A673 (cell line): Measurements from ENCODE around the gene CDX1. TPM values are rescaled to one million over a fixed set of nuclear protein-coding genes. Genes with fewer than 3 reads are reported as not detected.
A peak's percentile ranks its signal among the peaks of the same experiment; 100 is the strongest.

Source experiments
- BruUV-seq: library from RNA; stranded (reverse); fragments of 400-500 nt; replicated peaks from 2 replicates; lab custom pipeline; 2021; lab: Mats Ljungman, UMichigan
- CTCF ChIA-PET: fragments of 300-600 bp; sonication (Branson Sonifier 250); formaldehyde crosslinking; loops from one replicate; lab custom pipeline; 2022; ENCODE audit warnings: antibody characterized with exemption; lab: Charles Lee
- POLR2A ChIA-PET: fragments of 300-600 bp; sonication (Branson Sonifier 250); formaldehyde crosslinking; loops from one replicate; lab custom pipeline; 2022; ENCODE audit warnings: antibody characterized with exemption; ENCODE audit not compliant: low non-redundant PET; lab: Charles Lee
- DNase-seq: peaks from one replicate; pipeline ENCODE4 v3.0.0-alpha.2; 2015; ENCODE audit warnings: low spot score
- H3K27ac ChIP-seq: fragments of 200-600 bp; sonication (generic); 2 replicates; pipeline ENCODE4 v1.5.1; 2016; ENCODE audit warnings: mixed run types, low read depth, mild to moderate bottlenecking, mixed read lengths, antibody characterized with exemption, low read length; ENCODE audit not compliant: poor library complexity, severe bottlenecking
- H3K27me3 ChIP-seq: fragments of 200-600 bp; sonication (generic); replicated peaks from 2 replicates; pipeline ENCODE4 v1.6.1; 2017; ENCODE audit warnings: mixed run types, low read depth, mild to moderate bottlenecking, mixed read lengths, antibody characterized with exemption, low read length; ENCODE audit not compliant: insufficient read depth, poor library complexity
- H3K36me3 ChIP-seq: fragments of 200-600 bp; sonication (generic); 2 replicates; pipeline ENCODE4 v1.6.1; 2016; ENCODE audit warnings: mixed run types, mild to moderate bottlenecking, mixed read lengths, antibody characterized with exemption, low read length; ENCODE audit not compliant: insufficient read depth, poor library complexity, severe bottlenecking
- H3K4me1 ChIP-seq: fragments of 200-600 bp; sonication (generic); 2 replicates; pipeline ENCODE4 v1.6.1; 2017; ENCODE audit warnings: mixed run types, mild to moderate bottlenecking, mixed read lengths, antibody characterized with exemption, low read length; ENCODE audit not compliant: insufficient read depth, poor library complexity, severe bottlenecking
- H3K4me3 ChIP-seq: fragments of 200-600 bp; sonication (generic); 2 replicates; pipeline ENCODE4 v1.5.1; 2016; ENCODE audit warnings: low read depth, mixed run types, mild to moderate bottlenecking, mixed read lengths, low read length; ENCODE audit not compliant: poor library complexity, severe bottlenecking
- H3K9me3 ChIP-seq: fragments of 200-600 bp; sonication (generic); 2 replicates; pipeline ENCODE4 v1.6.1; 2016; ENCODE audit warnings: mixed run types, low read depth, mild to moderate bottlenecking, mixed read lengths, antibody characterized with exemption, low read length; ENCODE audit not compliant: poor library complexity, severe bottlenecking
- CTCF ChIP-seq: fragments of 300-800, 200-600 bp; sonication (generic); conservative IDR thresholded peaks from 2 replicates; pipeline ENCODE4 v1.5.1; 2017; ENCODE audit warnings: low read depth, mild to moderate bottlenecking, antibody characterized with exemption, low read length, moderate library complexity, mixed read lengths
- EZH2 ChIP-seq: fragments of 200-600 bp; sonication (generic); IDR thresholded peaks from 2 replicates; pipeline ENCODE4 v1.6.1; 2017; ENCODE audit warnings: borderline replicate concordance, low read depth, mild to moderate bottlenecking, mixed read lengths, antibody characterized with exemption, low read length; ENCODE audit not compliant: poor library complexity, severe bottlenecking
- intact Hi-C: fragments of 100-400 bp; cut with micrococcal nuclease; formaldehyde crosslinking; loops from one replicate; pipeline ENCODE4 v1.10.0; 2022; ENCODE audit not compliant: unreplicated experiment
- total RNA-seq: library from RNA; stranded (reverse); gene quantifications from 2 replicates; pipeline ENCODE4 v1.2.3, GENCODE V29; 2021

The CDX1 gene
- total RNA-seq, 1 experiment from 2014 or later: not detected

GRCh38 chr5:150155258-150156026, 11.1 kb upstream of the CDX1 start, which contains the start of gene PDGFRB:
TSS of gene PDGFRB (minus strand) at chr5:150155845. CDS start at chr5:150137047, 18,798 bp downstream.
- H3K27me3 ChIP-seq: no peaks in the 10 kb centered on the region
- ChIA-PET CTCF (interaction anchor here (0.7 kb wide), 1 partner anchor 134 kb away, joined by 3 read pairs; no protein-coding TSS in a partner anchor), POLR2A (interaction anchor here (0.6 kb wide), 1 partner anchor 181 kb away, joined by 6 read pairs; no protein-coding TSS in a partner anchor)
- H3K4me1 ChIP-seq: peaks cover 50% of the 10 kb centered on the region
- no peaks in the 10 kb centered on the region for H3K36me3 ChIP-seq
- peak; percentile 90 for DNase-seq
- no TSS peak for BruUV-seq
- TF ChIP-seq EZH2 (no peak), CTCF (no peak)
- peak within 1 kb of the TSS; percentile 47 for H3K4me3 ChIP-seq
- intact Hi-C loops: no loop called here
- H3K27ac ChIP-seq: peak within 1 kb of the TSS; percentile 75
- H3K9me3 ChIP-seq: no peaks in the 10 kb centered on the region

GRCh38 chr5:150156027-150156368, 10.6 kb upstream of the CDX1 start:
- Histone ChIP-seq H3K36me3 (no peaks in the 10 kb centered on the region), H3K9me3 (no peaks in the 10 kb centered on the region), H3K4me1 (peaks cover 55% of the 10 kb centered on the region), H3K4me3 (peak overlapping the region; percentile 47), H3K27ac (peak overlapping the region; percentile 75), H3K27me3 (no peaks in the 10 kb centered on the region)
- intact Hi-C loops: no loop called here
- ChIA-PET POLR2A (interaction anchor here (0.6 kb wide), 1 partner anchor 181 kb away, joined by 6 read pairs; no protein-coding TSS in a partner anchor), CTCF (interaction anchor here (0.7 kb wide), 1 partner anchor 135 kb away, joined by 3 read pairs; no protein-coding TSS in a partner anchor)
- no peak for DNase-seq
- TSS peak; percentile 76 for BruUV-seq
- TF ChIP-seq EZH2: no peak
- TF ChIP-seq CTCF: no peak

GRCh38 chr5:150156540-150156939, 10.0 kb upstream of the CDX1 start:
- TF ChIP-seq CTCF: no peak
- no peak for TF ChIP-seq EZH2
- Histone ChIP-seq H3K4me1 (peaks cover 55% of the 10 kb centered on the region), H3K9me3 (no peaks in the 10 kb centered on the region), H3K27me3 (no peaks in the 10 kb centered on the region), H3K4me3 (no peak overlapping the region), H3K27ac (peak overlapping the region; percentile 75), H3K36me3 (no peaks in the 10 kb centered on the region)
- CTCF ChIA-PET: no interaction called here
- POLR2A ChIA-PET: no interaction called here
- intact Hi-C loops: no loop called here
- no peak for DNase-seq
- no TSS peak for BruUV-seq
